ENCODE data around the gene ELOB. TPM values are rescaled to one million over a fixed set of nuclear protein-coding genes. Genes with fewer than 3 reads are reported as not detected.

ELOB gene
- total RNA-seq, 1 experiment from 2014 or later, result 175 TPM

DNA sequence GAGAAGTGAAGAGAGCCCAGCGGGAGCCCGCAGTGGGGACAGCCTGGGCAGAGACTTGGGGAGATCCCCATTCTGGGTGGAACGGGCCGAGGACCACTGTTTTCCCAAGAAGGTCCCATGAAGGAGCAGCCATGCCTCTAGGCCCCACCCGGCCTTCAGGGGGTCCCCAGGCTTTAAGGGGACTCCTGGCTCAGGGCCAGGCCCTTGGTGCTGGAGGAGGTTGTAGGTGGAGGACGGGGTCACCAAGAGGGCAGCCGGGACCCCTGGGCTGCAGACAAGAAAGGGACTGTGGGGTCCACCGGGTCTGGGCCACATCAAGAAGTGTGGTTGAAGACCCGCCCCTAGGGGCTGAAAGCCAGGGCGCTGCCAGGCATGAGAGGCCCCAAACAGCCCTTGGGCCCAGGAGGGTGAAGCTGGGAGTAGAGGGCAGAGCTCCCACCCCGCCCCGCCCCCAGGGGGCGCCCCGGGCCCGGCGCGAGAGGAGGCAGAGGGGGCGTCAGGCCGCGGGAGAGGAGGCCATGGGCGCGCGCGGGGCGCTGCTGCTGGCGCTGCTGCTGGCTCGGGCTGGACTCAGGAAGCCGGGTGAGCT lies 39.8 kb upstream of the ELOB start, which contains the start of gene PRSS21:
PRSS21 (plus strand) TSS at position 487 of the 589 bp plus-strand sequence; CDS start at position 519, 32 bp downstream.
- no peak for DNase-seq
- Mint-ChIP-seq H3K4me3 (ENCODE audit: unreplicated experiment) (no peak within 1 kb of the TSS), H3K36me3 (ENCODE audit: insufficient read depth, unreplicated experiment) (no peaks in the 10 kb centered on the region), H3K27ac (ENCODE audit: unreplicated experiment) (no peak within 1 kb of the TSS), H3K9me3 (ENCODE audit: unreplicated experiment) (no peaks in the 10 kb centered on the region), H3K27me3 (ENCODE audit: insufficient read depth, unreplicated experiment) (no peaks in the 10 kb centered on the region), H3K4me1 (ENCODE audit: low read depth, unreplicated experiment) (no peaks in the 10 kb centered on the region)
- ChIA-PET CTCF (interaction anchor here (1.0 kb wide), 1 partner anchor 13 kb away, joined by 3 read pairs; no protein-coding TSS in a partner anchor), POLR2A (interaction anchor here (0.6 kb wide), 1 partner anchor 39 kb away, joined by 3 read pairs; no protein-coding TSS in a partner anchor)
- no peaks in the 10 kb centered on the region for H3K9me3 ChIP-seq
- intact Hi-C loops (cut with micrococcal nuclease; ENCODE audit: unreplicated experiment), result no loop called here
- H3K27me3 ChIP-seq (replicated peaks; ENCODE audit: control insufficient read depth, insufficient read depth, low read length), result no peaks in the 10 kb centered on the region
- no peaks in the 10 kb centered on the region for H3K36me3 ChIP-seq (ENCODE audit: control insufficient read depth, insufficient read depth, low read length)
- TF ChIP-seq, protein P1, sequence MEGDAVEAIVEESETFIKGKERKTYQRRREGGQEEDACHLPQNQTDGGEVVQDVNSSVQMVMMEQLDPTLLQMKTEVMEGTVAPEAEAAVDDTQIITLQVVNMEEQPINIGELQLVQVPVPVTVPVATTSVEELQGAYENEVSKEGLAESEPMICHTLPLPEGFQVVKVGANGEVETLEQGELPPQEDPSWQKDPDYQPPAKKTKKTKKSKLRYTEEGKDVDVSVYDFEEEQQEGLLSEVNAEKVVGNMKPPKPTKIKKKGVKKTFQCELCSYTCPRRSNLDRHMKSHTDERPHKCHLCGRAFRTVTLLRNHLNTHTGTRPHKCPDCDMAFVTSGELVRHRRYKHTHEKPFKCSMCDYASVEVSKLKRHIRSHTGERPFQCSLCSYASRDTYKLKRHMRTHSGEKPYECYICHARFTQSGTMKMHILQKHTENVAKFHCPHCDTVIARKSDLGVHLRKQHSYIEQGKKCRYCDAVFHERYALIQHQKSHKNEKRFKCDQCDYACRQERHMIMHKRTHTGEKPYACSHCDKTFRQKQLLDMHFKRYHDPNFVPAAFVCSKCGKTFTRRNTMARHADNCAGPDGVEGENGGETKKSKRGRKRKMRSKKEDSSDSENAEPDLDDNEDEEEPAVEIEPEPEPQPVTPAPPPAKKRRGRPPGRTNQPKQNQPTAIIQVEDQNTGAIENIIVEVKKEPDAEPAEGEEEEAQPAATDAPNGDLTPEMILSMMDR (IDR thresholded peaks at IDR 0.05; ENCODE audit: insufficient read depth in 1 of 2, low read depth in 1 of 2, low read length in 1 of 2, severe bottlenecking in 1 of 2, unreplicated experiment in 1 of 2), result no peak
- no TSS peak for BruUV-seq (replicated peaks)
- H3K4me1 ChIP-seq, result peaks cover 10% of the 10 kb centered on the region
- no peak within 1 kb of the TSS for H3K4me3 ChIP-seq (ENCODE audit: low read depth, low read length)

DNA sequence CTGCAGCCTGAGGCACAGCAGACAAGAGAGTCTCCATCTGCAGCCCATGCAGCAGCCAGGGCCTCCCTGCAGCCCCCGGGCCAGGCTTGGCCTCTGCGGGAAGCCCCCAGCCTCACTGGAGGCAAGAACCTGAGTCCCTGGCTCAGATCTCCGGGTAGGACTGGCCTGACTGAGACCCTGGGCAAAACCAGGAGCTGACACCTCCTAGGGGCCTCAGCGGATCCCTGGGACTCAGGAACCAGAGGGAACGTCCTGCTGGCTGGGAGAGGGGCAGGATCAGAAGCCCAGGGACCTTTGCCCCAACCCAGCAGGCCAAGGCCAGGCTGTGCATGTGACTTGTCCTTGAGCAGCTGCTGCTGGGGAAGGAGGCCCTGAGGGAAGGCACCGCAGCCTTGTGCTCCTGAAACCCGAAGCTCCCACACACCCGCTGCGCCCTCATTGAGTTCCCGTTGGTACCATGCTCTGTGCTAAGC lies 38.3 kb upstream of the ELOB start:
- CTCF ChIA-PET, result no interaction called here
- Histone ChIP-seq H3K4me1 (peaks cover 10% of the 10 kb centered on the region), H3K36me3 (ENCODE audit: control insufficient read depth, insufficient read depth, low read length) (no peaks in the 10 kb centered on the region), H3K27me3 (replicated peaks; ENCODE audit: control insufficient read depth, insufficient read depth, low read length) (no peaks in the 10 kb centered on the region), H3K9me3 (no peaks in the 10 kb centered on the region), H3K4me3 (ENCODE audit: low read depth, low read length) (no peak overlapping the region)
- TF ChIP-seq, protein P1 (IDR thresholded peaks at IDR 0.05; ENCODE audit: insufficient read depth in 1 of 2, low read depth in 1 of 2, low read length in 1 of 2, severe bottlenecking in 1 of 2, unreplicated experiment in 1 of 2), result no peak
- Mint-ChIP-seq H3K36me3 (ENCODE audit: insufficient read depth, unreplicated experiment) (no peaks in the 10 kb centered on the region), H3K4me3 (ENCODE audit: unreplicated experiment) (no peak overlapping the region), H3K9me3 (ENCODE audit: unreplicated experiment) (no peaks in the 10 kb centered on the region), H3K27ac (ENCODE audit: unreplicated experiment) (no peak overlapping the region), H3K4me1 (ENCODE audit: low read depth, unreplicated experiment) (no peaks in the 10 kb centered on the region), H3K27me3 (ENCODE audit: insufficient read depth, unreplicated experiment) (no peaks in the 10 kb centered on the region)
- intact Hi-C loops (cut with micrococcal nuclease; ENCODE audit: unreplicated experiment), result no loop called here
- DNase-seq, result peak; percentile 46 to 65
- BruUV-seq (replicated peaks), result no TSS peak
- POLR2A ChIA-PET, result no interaction called here

DNA sequence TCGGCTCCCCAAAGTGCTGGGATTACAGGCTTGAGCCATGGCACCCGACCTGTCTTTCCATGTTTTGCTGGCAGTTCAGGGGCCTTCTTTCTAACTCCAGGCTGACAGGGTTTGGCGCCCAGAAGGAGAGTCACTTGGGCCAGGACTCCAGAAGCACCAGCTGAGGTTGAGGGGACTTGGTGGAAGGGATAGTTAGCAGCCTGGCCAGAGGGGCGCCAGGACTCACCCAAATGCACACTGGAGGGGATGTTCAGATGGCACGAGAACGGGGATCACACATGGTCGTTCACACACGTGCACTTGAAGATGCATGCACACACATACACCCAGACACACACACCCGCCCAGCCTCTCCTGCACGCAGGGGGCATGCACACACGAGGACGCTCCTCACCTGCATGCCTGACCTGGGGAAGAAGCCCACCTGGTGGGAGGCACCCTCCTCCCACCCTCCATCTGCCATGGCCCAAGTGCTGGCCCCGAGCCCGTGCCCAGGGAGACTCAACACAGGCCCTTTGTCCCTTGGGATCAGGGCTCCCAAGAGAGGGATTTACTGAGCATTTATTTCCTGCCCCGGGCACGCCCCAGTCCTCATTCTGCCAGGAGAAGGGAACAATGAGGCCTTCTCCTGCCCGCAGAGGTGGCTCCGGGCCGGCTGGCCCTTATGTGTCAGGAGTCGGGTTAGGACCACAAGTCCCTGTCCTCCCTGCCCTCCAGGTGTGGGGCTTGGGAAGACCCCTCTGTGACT lies 37.6 kb upstream of the ELOB start:
- H3K4me3 Mint-ChIP-seq (ENCODE audit: unreplicated experiment), result no peak overlapping the region
- no peaks in the 10 kb centered on the region for H3K27me3 ChIP-seq (replicated peaks; ENCODE audit: control insufficient read depth, insufficient read depth, low read length)
- peaks cover 10% of the 10 kb centered on the region for H3K4me1 ChIP-seq
- no peaks in the 10 kb centered on the region for H3K4me1 Mint-ChIP-seq (ENCODE audit: low read depth, unreplicated experiment)
- H3K27ac Mint-ChIP-seq (ENCODE audit: unreplicated experiment), result no peak overlapping the region
- no peaks in the 10 kb centered on the region for H3K36me3 Mint-ChIP-seq (ENCODE audit: insufficient read depth, unreplicated experiment)
- DNase-seq, result no peak
- intact Hi-C loops (cut with micrococcal nuclease; ENCODE audit: unreplicated experiment), result no loop called here
- no peaks in the 10 kb centered on the region for H3K36me3 ChIP-seq (ENCODE audit: control insufficient read depth, insufficient read depth, low read length)
- no peaks in the 10 kb centered on the region for H3K9me3 ChIP-seq
- no peaks in the 10 kb centered on the region for H3K27me3 Mint-ChIP-seq (ENCODE audit: insufficient read depth, unreplicated experiment)
- ChIA-PET POLR2A (no interaction called here), CTCF (no interaction called here)
- TF ChIP-seq, protein P1 (IDR thresholded peaks at IDR 0.05; ENCODE audit: insufficient read depth in 1 of 2, low read depth in 1 of 2, low read length in 1 of 2, severe bottlenecking in 1 of 2, unreplicated experiment in 1 of 2), result no peak
- no TSS peak for BruUV-seq (replicated peaks)
- no peak overlapping the region for H3K4me3 ChIP-seq (ENCODE audit: low read depth, low read length)
- no peaks in the 10 kb centered on the region for H3K9me3 Mint-ChIP-seq (ENCODE audit: unreplicated experiment)
